Measurements from ENCODE around the gene BICDL1. TPM values are rescaled to one million over a fixed set of nuclear protein-coding genes. Genes with fewer than 3 reads are reported as not detected.

BICDL1 gene
- total RNA-seq, 1 experiment from 2014 or later: 2.4 TPM

GRCh38 chr12:119946213-119946612, 42.8 kb upstream of the BICDL1 start:
- CTCF ChIA-PET: no interaction called here
- Histone ChIP-seq H3K4me3 (ENCODE audit: low read depth, low read length, poor library complexity, severe bottlenecking) (no peak overlapping the region), H3K36me3 (ENCODE audit: insufficient read depth, low read length, poor library complexity, severe bottlenecking) (no peaks in the 10 kb centered on the region), H3K27ac (ENCODE audit: low read depth, low read length, poor library complexity, severe bottlenecking) (no peak overlapping the region), H3K4me1 (ENCODE audit: insufficient read depth, low read length, poor library complexity, severe bottlenecking) (no peaks in the 10 kb centered on the region), H3K9me3 (ENCODE audit: low read depth, low read length, poor library complexity, severe bottlenecking) (no peaks in the 10 kb centered on the region), H3K27me3 (replicated peaks; ENCODE audit: insufficient read depth, low read depth, low read length, poor library complexity) (no peaks in the 10 kb centered on the region)
- BruUV-seq (replicated peaks): no TSS peak
- intact Hi-C loops (cut with micrococcal nuclease; ENCODE audit: unreplicated experiment): no loop called here
- DNase-seq (ENCODE audit: low spot score): no peak
- POLR2A ChIA-PET (ENCODE audit: low non-redundant PET): no interaction called here
- TF ChIP-seq CTCF (conservative IDR thresholded peaks at IDR 0.05; ENCODE audit: low read depth, low read length) (no peak), EZH2 (IDR thresholded peaks at IDR 0.05; ENCODE audit: borderline replicate concordance, low read depth, low read length, poor library complexity, severe bottlenecking) (no peak)

GRCh38 chr12:119949145-119949544, 39.9 kb upstream of the BICDL1 start:
- no peaks in the 10 kb centered on the region for H3K36me3 ChIP-seq (ENCODE audit: insufficient read depth, low read length, poor library complexity, severe bottlenecking)
- ChIA-PET POLR2A (ENCODE audit: low non-redundant PET) (no interaction called here), CTCF (no interaction called here)
- intact Hi-C loops (cut with micrococcal nuclease; ENCODE audit: unreplicated experiment): no loop called here
- DNase-seq (ENCODE audit: low spot score): no peak
- H3K27ac ChIP-seq (ENCODE audit: low read depth, low read length, poor library complexity, severe bottlenecking): no peak overlapping the region
- H3K27me3 ChIP-seq (replicated peaks; ENCODE audit: insufficient read depth, low read depth, low read length, poor library complexity): no peaks in the 10 kb centered on the region
- H3K4me3 ChIP-seq (ENCODE audit: low read depth, low read length, poor library complexity, severe bottlenecking): no peak overlapping the region
- H3K9me3 ChIP-seq (ENCODE audit: low read depth, low read length, poor library complexity, severe bottlenecking): no peaks in the 10 kb centered on the region
- no TSS peak for BruUV-seq (replicated peaks)
- TF ChIP-seq EZH2 (IDR thresholded peaks at IDR 0.05; ENCODE audit: borderline replicate concordance, low read depth, low read length, poor library complexity, severe bottlenecking): no peak
- H3K4me1 ChIP-seq (ENCODE audit: insufficient read depth, low read length, poor library complexity, severe bottlenecking): no peaks in the 10 kb centered on the region

GRCh38 chr12:119949594-119949993, 39.4 kb upstream of the BICDL1 start:
- Histone ChIP-seq H3K9me3 (ENCODE audit: low read depth, low read length, poor library complexity, severe bottlenecking) (no peaks in the 10 kb centered on the region), H3K4me3 (ENCODE audit: low read depth, low read length, poor library complexity, severe bottlenecking) (no peak overlapping the region), H3K27me3 (replicated peaks; ENCODE audit: insufficient read depth, low read depth, low read length, poor library complexity) (no peaks in the 10 kb centered on the region), H3K27ac (ENCODE audit: low read depth, low read length, poor library complexity, severe bottlenecking) (no peak overlapping the region), H3K4me1 (ENCODE audit: insufficient read depth, low read length, poor library complexity, severe bottlenecking) (no peaks in the 10 kb centered on the region), H3K36me3 (ENCODE audit: insufficient read depth, low read length, poor library complexity, severe bottlenecking) (no peaks in the 10 kb centered on the region)
- CTCF ChIA-PET: no interaction called here
- BruUV-seq (replicated peaks): no TSS peak
- no peak for TF ChIP-seq CTCF (conservative IDR thresholded peaks at IDR 0.05; ENCODE audit: low read depth, low read length)
- no peak for TF ChIP-seq EZH2 (IDR thresholded peaks at IDR 0.05; ENCODE audit: borderline replicate concordance, low read depth, low read length, poor library complexity, severe bottlenecking)
- no peak for DNase-seq (ENCODE audit: low spot score)
- POLR2A ChIA-PET (ENCODE audit: low non-redundant PET): no interaction called here
- intact Hi-C loops (cut with micrococcal nuclease; ENCODE audit: unreplicated experiment): no loop called here

GRCh38 chr12:119956047-119956446, 33.0 kb upstream of the BICDL1 start:
- H3K27ac ChIP-seq (ENCODE audit: low read depth, low read length, poor library complexity, severe bottlenecking): no peak overlapping the region
- H3K4me1 ChIP-seq (ENCODE audit: insufficient read depth, low read length, poor library complexity, severe bottlenecking): no peaks in the 10 kb centered on the region
- H3K27me3 ChIP-seq (replicated peaks; ENCODE audit: insufficient read depth, low read depth, low read length, poor library complexity): no peaks in the 10 kb centered on the region
- intact Hi-C loops (cut with micrococcal nuclease; ENCODE audit: unreplicated experiment): no loop called here
- ChIA-PET CTCF (no interaction called here), POLR2A (ENCODE audit: low non-redundant PET) (no interaction called here)
- TF ChIP-seq CTCF (conservative IDR thresholded peaks at IDR 0.05; ENCODE audit: low read depth, low read length): no peak
- TF ChIP-seq EZH2 (IDR thresholded peaks at IDR 0.05; ENCODE audit: borderline replicate concordance, low read depth, low read length, poor library complexity, severe bottlenecking): no peak
- no peak for DNase-seq (ENCODE audit: low spot score)
- H3K36me3 ChIP-seq (ENCODE audit: insufficient read depth, low read length, poor library complexity, severe bottlenecking): no peaks in the 10 kb centered on the region
- peaks cover 6% of the 10 kb centered on the region for H3K9me3 ChIP-seq (ENCODE audit: low read depth, low read length, poor library complexity, severe bottlenecking)
- no peak overlapping the region for H3K4me3 ChIP-seq (ENCODE audit: low read depth, low read length, poor library complexity, severe bottlenecking)
- no TSS peak for BruUV-seq (replicated peaks)

All from A673 (cell line).